Smooth muscle cell (in vitro differentiated cells): ENCODE results near the gene HAUS8. TPM values are rescaled to one million over a fixed set of nuclear protein-coding genes. Genes with fewer than 3 reads are reported as not detected.

ENCODE experiments used
- DNase-seq: peaks from one replicate; lab custom pipeline; 2025; ENCODE audit not compliant: unreplicated experiment; lab: John Stamatoyannopoulos, UW
- H2AFZ ChIP-seq: fragments of 200-600 bp; sonication (generic); 2 replicates; pipeline ENCODE4 v1.6.0; 2016; ENCODE audit warnings: antibody characterized with exemption, low read depth, mild to moderate bottlenecking
- H3F3A ChIP-seq: fragments of 200-600 bp; sonication (generic); 2 replicates; pipeline ENCODE4 v1.6.0; 2017; ENCODE audit warnings: antibody characterized with exemption, low read depth
- H3K27ac ChIP-seq: fragments of 200-600 bp; sonication (generic); 2 replicates; pipeline ENCODE4 v1.5.1; 2016; ENCODE audit warnings: low read depth, mild to moderate bottlenecking
- H3K27me3 ChIP-seq: fragments of 200-600 bp; sonication (generic); 2 replicates; pipeline ENCODE4 v1.6.1; 2016; ENCODE audit warnings: low read depth, mild to moderate bottlenecking
- H3K36me3 ChIP-seq: fragments of 200-600 bp; sonication (generic); 2 replicates; pipeline ENCODE4 v1.5.1; 2016; ENCODE audit warnings: low read depth
- H3K4me1 ChIP-seq: fragments of 200-600 bp; sonication (generic); 2 replicates; pipeline ENCODE4 v1.5.1; 2016; ENCODE audit warnings: low read depth
- H3K4me2 ChIP-seq: fragments of 200-600 bp; sonication (generic); 2 replicates; pipeline ENCODE4 v1.6.0; 2016; ENCODE audit warnings: mild to moderate bottlenecking
- H3K4me3 ChIP-seq: fragments of 200-600 bp; sonication (generic); 2 replicates; pipeline ENCODE4 v1.5.1; 2016; ENCODE audit warnings: mild to moderate bottlenecking
- H3K79me2 ChIP-seq: fragments of 200-600 bp; sonication (generic); 2 replicates; pipeline ENCODE4 v1.6.0; 2016; ENCODE audit warnings: low read depth, mild to moderate bottlenecking
- H3K9ac ChIP-seq: fragments of 200-600 bp; sonication (generic); 2 replicates; pipeline ENCODE4 v1.6.0; 2016; ENCODE audit warnings: low read depth
- H3K9me3 ChIP-seq: fragments of 200-600 bp; sonication (generic); replicated peaks from 2 replicates; pipeline ENCODE4 v1.5.1; 2016; ENCODE audit warnings: low read depth
- H4K20me1 ChIP-seq: fragments of 200-600 bp; sonication (generic); 2 replicates; pipeline ENCODE4 v1.6.0; 2016; ENCODE audit warnings: low read depth
- WGBS: methylation state at CpG from one replicate; pipeline ENCODE4 v1.1.7; 2016; ENCODE audit warnings: low lambda C conversion rate; 5-methylcytosine and 5-hydroxymethylcytosine counted together
- polyA plus RNA-seq: library from polyadenylated mRNA; unstranded; fragments of >200 nt; fragmentation: Nextera tagmentation; extraction: Ambion mirVana; gene quantifications from 2 replicates; pipeline ENCODE4 v1.2.1, GENCODE V29; 2016
- total RNA-seq: library from RNA; depleted of rRNA; stranded (reverse); fragments of >200 nt; gene quantifications from 2 replicates; pipeline ENCODE4 v1.2.3, GENCODE V29; 2014
- TF ChIP-seq, protein P1 (sequence below): fragments of 200-600 bp; sonication (generic); IDR thresholded peaks from 2 replicates; pipeline ENCODE4 v1.5.1; 2017; ENCODE audit warnings: borderline replicate concordance, mild to moderate bottlenecking, antibody characterized with exemption; ENCODE audit not compliant: insufficient read depth, poor library complexity, severe bottlenecking

The HAUS8 gene
- total and polyA plus RNA-seq, 2 experiments from 2014 or later, result 6.3 to 7.4 TPM

DNA sequence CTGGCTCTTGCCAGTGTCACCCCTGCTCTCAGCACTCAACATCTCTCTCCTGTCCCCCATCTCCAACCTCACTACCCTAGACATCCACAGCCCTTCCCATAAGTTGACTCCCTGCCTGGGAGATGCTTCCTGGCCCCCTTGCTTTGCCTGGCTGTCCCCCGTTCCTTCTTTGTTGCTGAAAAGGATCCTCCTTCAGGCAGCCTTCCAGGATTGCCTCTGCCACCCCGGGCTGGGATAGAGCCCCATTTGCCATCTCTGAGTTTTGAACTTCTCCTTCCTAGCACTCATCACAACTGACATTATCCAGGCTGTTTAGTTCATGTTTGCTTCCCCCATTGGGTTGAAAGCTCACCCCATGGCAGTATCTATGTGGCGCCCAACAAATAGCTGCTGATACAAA is 68.7 kb downstream of the HAUS8 start:
- Histone ChIP-seq H3F3A (no peaks in the 10 kb centered on the region), H3K4me1 (no peaks in the 10 kb centered on the region), H4K20me1 (no peaks in the 10 kb centered on the region), H3K9me3 (no peaks in the 10 kb centered on the region), H3K36me3 (no peaks in the 10 kb centered on the region), H2AFZ (no peak overlapping the region), H3K4me2 (no peak overlapping the region), H3K9ac (no peak overlapping the region), H3K4me3 (no peak overlapping the region), H3K27ac (no peak overlapping the region), H3K79me2 (no peaks in the 10 kb centered on the region), H3K27me3 (no peaks in the 10 kb centered on the region)
- TF ChIP-seq, protein P1, sequence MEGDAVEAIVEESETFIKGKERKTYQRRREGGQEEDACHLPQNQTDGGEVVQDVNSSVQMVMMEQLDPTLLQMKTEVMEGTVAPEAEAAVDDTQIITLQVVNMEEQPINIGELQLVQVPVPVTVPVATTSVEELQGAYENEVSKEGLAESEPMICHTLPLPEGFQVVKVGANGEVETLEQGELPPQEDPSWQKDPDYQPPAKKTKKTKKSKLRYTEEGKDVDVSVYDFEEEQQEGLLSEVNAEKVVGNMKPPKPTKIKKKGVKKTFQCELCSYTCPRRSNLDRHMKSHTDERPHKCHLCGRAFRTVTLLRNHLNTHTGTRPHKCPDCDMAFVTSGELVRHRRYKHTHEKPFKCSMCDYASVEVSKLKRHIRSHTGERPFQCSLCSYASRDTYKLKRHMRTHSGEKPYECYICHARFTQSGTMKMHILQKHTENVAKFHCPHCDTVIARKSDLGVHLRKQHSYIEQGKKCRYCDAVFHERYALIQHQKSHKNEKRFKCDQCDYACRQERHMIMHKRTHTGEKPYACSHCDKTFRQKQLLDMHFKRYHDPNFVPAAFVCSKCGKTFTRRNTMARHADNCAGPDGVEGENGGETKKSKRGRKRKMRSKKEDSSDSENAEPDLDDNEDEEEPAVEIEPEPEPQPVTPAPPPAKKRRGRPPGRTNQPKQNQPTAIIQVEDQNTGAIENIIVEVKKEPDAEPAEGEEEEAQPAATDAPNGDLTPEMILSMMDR, result no peak
- WGBS, result 89% methylated on average over 3 of the region's 3 CpGs
- DNase-seq, result no peak

DNA sequence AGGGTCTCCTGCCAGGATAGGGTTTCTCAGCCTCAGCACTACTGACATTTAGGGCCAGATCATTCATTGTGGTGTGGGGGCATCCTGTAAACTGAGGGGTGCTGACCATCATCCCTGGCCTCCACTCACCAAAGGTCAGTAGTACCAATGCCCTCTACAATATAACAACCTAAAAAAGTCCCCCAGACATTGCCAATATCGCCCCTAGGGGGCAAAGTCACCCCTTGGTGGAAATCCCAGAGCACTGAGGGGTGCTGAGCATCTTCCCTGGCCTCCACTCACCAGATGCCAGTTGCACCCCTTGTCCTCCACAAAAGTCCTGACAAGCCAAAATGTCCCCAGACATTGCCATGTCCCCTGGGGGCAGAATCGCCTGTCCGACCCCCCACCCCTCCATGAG is 70.3 kb downstream of the HAUS8 start:
- H3K9me3 ChIP-seq, result no peaks in the 10 kb centered on the region
- H2AFZ ChIP-seq, result no peak overlapping the region
- TF ChIP-seq, protein P1, result no peak
- H3K4me3 ChIP-seq, result no peak overlapping the region
- no peaks in the 10 kb centered on the region for H3F3A ChIP-seq
- H3K4me1 ChIP-seq, result no peaks in the 10 kb centered on the region
- no peaks in the 10 kb centered on the region for H3K79me2 ChIP-seq
- no peaks in the 10 kb centered on the region for H4K20me1 ChIP-seq
- H3K36me3 ChIP-seq, result no peaks in the 10 kb centered on the region
- WGBS, result 70% methylated on average over 3 of the region's 3 CpGs
- no peak for DNase-seq
- no peak overlapping the region for H3K27ac ChIP-seq
- H3K4me2 ChIP-seq, result no peak overlapping the region
- no peak overlapping the region for H3K9ac ChIP-seq
- no peaks in the 10 kb centered on the region for H3K27me3 ChIP-seq

DNA sequence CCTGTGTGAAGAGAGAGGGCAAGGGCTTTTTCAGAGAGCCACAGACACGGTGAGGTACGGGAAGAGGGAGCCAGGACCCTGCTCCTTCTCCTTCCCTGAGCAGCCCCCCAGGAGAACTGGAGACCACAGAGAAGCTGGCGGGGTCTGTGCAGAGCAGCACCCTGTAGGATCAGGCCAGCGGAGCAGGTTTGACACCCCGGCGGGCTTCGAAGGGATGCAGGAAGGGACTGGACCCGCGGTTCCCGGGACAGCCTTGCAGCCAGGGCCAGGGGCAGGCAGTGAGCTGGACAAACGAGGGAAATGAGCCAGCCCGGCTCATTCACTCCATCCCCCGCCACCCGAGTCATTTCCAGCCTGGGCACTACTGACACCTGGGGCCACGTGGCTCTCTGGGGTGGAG is 70.9 kb downstream of the HAUS8 start:
- WGBS, result 90% methylated on average over 13 of the region's 15 CpGs
- DNase-seq, result no peak
- Histone ChIP-seq H3K27me3 (no peaks in the 10 kb centered on the region), H4K20me1 (no peaks in the 10 kb centered on the region), H3K9ac (no peak overlapping the region), H3K9me3 (no peaks in the 10 kb centered on the region), H3K27ac (no peak overlapping the region), H2AFZ (no peak overlapping the region), H3K36me3 (no peaks in the 10 kb centered on the region), H3K79me2 (no peaks in the 10 kb centered on the region), H3F3A (no peaks in the 10 kb centered on the region), H3K4me1 (no peaks in the 10 kb centered on the region), H3K4me3 (no peak overlapping the region), H3K4me2 (no peak overlapping the region)
- TF ChIP-seq, protein P1, result no peak

DNA sequence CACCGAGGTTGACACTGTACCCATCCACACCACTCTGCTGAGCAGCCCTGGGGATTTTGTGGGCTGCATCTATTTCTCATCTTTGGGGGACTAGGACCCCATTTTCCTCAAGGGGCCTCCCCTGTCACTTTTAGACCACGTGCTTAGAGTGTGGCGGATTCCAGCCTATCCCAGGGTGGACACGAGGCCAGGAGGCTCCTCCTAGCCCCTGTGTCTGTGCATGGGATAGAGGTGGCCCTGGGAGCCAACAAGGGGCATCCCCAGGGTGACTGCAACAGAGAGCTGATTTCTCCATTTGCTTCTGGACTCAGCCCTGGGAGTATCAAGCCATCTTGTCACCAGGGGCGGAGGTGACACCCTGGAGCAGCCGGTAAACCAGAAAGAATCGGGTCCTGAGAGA is 72.8 kb downstream of the HAUS8 start:
- Histone ChIP-seq H2AFZ (no peak overlapping the region), H3K27me3 (no peaks in the 10 kb centered on the region), H3F3A (no peaks in the 10 kb centered on the region), H3K4me2 (no peak overlapping the region), H3K9me3 (no peaks in the 10 kb centered on the region), H3K36me3 (no peaks in the 10 kb centered on the region), H3K4me1 (no peaks in the 10 kb centered on the region), H3K4me3 (no peak overlapping the region), H3K79me2 (no peaks in the 10 kb centered on the region), H3K9ac (no peak overlapping the region), H4K20me1 (no peaks in the 10 kb centered on the region), H3K27ac (no peak overlapping the region)
- 73% methylated on average over 7 of the region's 7 CpGs for WGBS
- DNase-seq, result no peak
- TF ChIP-seq, protein P1, result no peak
